Mucosa of descending colon (tissue), 3 donors: ENCODE measurements around the gene SLAMF1. TPM values are rescaled to one million over a fixed set of nuclear protein-coding genes. Genes with fewer than 3 reads are reported as not detected.

ENCODE experiments used
- ATAC-seq: fragments of 200-7000 bp; cut with Tn5 transposase; one replicate; pipeline ENCODE4 v1.9.1; 2020; ENCODE audit warnings: mild to moderate bottlenecking, moderate library complexity
- DNase-seq, 3 donors: peaks; one replicate each; pipeline ENCODE4 v3.0.0-alpha.2; 2020
- H3K36me3 ChIP-seq: fragments of 200-600 bp; one replicate; pipeline ENCODE4 v1.8.0; 2021; ENCODE audit warnings: low read depth, mild to moderate bottlenecking
- H3K4me1 ChIP-seq: fragments of 200-600 bp; one replicate; pipeline ENCODE4 v1.8.0; 2021; ENCODE audit warnings: low read depth, mild to moderate bottlenecking
- H3K4me3 ChIP-seq: fragments of 200-600 bp; one replicate; pipeline ENCODE4 v1.8.0; 2021; ENCODE audit warnings: mild to moderate bottlenecking
- H3K9me3 ChIP-seq: fragments of 200-600 bp; one replicate; pipeline ENCODE4 v1.8.0; 2021; ENCODE audit warnings: mild to moderate bottlenecking
- CTCF ChIP-seq: fragments of 200-600 bp; IDR thresholded peaks from one replicate; pipeline ENCODE4 v1.8.0; 2022; ENCODE audit warnings: antibody characterized with exemption, mild to moderate bottlenecking
- intact Hi-C, 2 donors: fragments of 100-400 bp; cut with DNase I in 1 of 2; cut with micrococcal nuclease in 1 of 2; formaldehyde crosslinking; loops; one replicate each; pipeline versions ENCODE4 v1.11.0 to v1.11.1; 2022; cut with DNase I, micrococcal nuclease
- total RNA-seq, 3 donors: library from RNA; stranded (reverse); fragmentation: NEBNext Ultra II Directional in 2 of 3; extraction: Animal tissue kit (Norgen Biotek cat#: 25700) in 2 of 3; gene quantifications; one replicate each; pipeline versions ENCODE4 v1.2.1 to v1.2.4, GENCODE V29; 2021 to 2023
- donor health status: DM: no; HTN: no; CAD: no; lungs with moderate emphysema.
- donor health status: DM: no; HTN: no; CAD: no.
- donor health status: DM: no; HTN: yes; CAD: no.

The SLAMF1 gene
- total RNA-seq, 3 donors from 2014 or later: 1.1 to 2.2 (median 1.6) TPM

GRCh38 chr1:160580221-160580812 is 66.5 kb downstream of the SLAMF1 start:
- Histone ChIP-seq H3K4me1 (no peaks in the 10 kb centered on the region), H3K9me3 (no peaks in the 10 kb centered on the region), H3K36me3 (no peaks in the 10 kb centered on the region), H3K4me3 (no peak overlapping the region)
- intact Hi-C loops: no loop called here
- ATAC-seq: no peak
- no peak for DNase-seq
- no peak for TF ChIP-seq CTCF

GRCh38 chr1:160579216-160579701 is 67.6 kb downstream of the SLAMF1 start, which contains the start of gene CD84:
Gene CD84, minus strand, starts transcription at chr1:160579496. Its CDS starts 59 bp downstream, at chr1:160579437.
- ATAC-seq: peak; percentile 56
- no peak for TF ChIP-seq CTCF
- H3K4me1 ChIP-seq: no peaks in the 10 kb centered on the region
- no peaks in the 10 kb centered on the region for H3K9me3 ChIP-seq
- intact Hi-C loops: no loop called here
- H3K4me3 ChIP-seq: no peak within 1 kb of the TSS
- DNase-seq: peak in 1 of 3 donors; percentile 45
- H3K36me3 ChIP-seq: no peaks in the 10 kb centered on the region

- DNase-seq (no peak), ATAC-seq (no peak)
- intact Hi-C loops: no loop called here
- Histone ChIP-seq H3K4me1 (no peaks in the 10 kb centered on the region), H3K9me3 (no peaks in the 10 kb centered on the region), H3K36me3 (no peaks in the 10 kb centered on the region), H3K4me3 (no peak overlapping the region)
- TF ChIP-seq CTCF: no peak
Measured at GRCh38 chr1:160578525-160579191, 68.2 kb downstream of the SLAMF1 start.

- no peaks in the 10 kb centered on the region for H3K4me1 ChIP-seq
- DNase-seq (no peak), ATAC-seq (no peak)
- intact Hi-C loops: no loop called here
- H3K9me3 ChIP-seq: no peaks in the 10 kb centered on the region
- TF ChIP-seq CTCF: no peak
- no peaks in the 10 kb centered on the region for H3K36me3 ChIP-seq
- H3K4me3 ChIP-seq: no peak overlapping the region
Measured at GRCh38 chr1:160578175-160578524, 68.7 kb downstream of the SLAMF1 start.

- Histone ChIP-seq H3K9me3 (no peaks in the 10 kb centered on the region), H3K36me3 (no peaks in the 10 kb centered on the region), H3K4me3 (no peak overlapping the region), H3K4me1 (no peaks in the 10 kb centered on the region)
- TF ChIP-seq CTCF: no peak
- ATAC-seq (no peak), DNase-seq (no peak)
- intact Hi-C loops: no loop called here
Measured at GRCh38 chr1:160577671-160578070, 69.2 kb downstream of the SLAMF1 start.
